GM21390 (cell line): ENCODE measurements around the gene ANKLE2.

Source experiments
- ATAC-seq: cut with Tn5 transposase; IDR thresholded peaks from one replicate; pipeline ENCODE4 v1.9.1; 2021; ENCODE audit not compliant: unreplicated experiment

ANKLE2 gene

DNA sequence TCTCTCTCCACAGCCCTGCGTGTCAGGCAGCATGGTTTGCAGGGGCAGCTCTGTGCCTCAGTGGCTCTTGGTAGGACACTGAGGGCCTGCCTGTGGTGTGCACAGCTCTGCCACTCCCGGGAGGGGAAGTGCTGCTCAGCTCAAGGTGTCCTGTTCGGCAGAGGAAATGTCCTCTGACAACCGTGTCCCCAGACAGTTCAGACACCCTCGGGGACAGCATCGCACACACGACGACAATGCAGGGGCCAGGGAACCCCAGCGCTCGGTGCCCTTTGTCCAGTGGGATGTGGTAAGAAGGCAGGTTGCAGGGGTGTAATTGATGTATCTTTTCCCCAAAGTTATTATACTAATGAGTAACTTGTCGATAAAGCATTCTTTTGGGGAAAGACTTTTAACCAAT is 14.2 kb downstream of the ANKLE2 start:
- ATAC-seq: no peak

DNA sequence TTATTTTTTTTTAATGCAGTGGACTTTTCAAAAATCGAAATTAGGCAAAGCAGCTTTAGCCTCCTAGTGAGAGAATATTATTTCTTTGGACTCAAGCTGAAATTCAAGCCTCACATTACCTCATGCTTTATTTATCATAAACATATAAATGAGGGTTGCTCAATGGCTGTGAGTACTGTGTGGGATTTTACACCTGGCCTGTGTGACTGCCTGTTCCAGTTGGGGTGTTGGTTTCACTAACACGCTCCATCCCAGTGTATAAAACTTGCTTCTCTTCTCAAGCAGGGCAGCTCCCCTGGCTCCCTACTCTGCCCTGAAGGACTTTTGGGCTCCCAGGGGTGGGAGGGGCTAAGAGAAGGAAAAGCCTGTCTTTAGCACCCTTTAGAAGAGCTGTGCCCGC is 15.0 kb downstream of the ANKLE2 start:
- no peak for ATAC-seq

DNA sequence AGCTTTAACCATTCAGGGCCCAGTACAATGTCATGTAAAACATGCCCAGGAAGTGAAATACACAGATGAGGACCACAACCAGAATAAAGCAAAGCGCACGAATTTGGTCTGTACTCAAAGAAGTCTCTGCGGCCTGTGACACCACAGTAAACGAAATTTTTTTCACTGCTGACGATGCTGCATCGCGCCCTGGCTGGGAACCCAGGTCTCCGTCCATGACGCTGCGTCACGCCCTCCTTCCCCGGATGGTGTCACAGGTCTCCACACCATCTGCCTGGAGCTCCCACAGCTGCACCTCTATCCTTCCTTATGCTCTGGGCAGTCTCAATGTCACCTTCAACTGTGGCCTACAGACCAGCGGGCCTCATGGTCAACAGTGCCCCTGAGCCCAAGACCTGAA is 17.8 kb downstream of the ANKLE2 start:
- no peak for ATAC-seq

DNA sequence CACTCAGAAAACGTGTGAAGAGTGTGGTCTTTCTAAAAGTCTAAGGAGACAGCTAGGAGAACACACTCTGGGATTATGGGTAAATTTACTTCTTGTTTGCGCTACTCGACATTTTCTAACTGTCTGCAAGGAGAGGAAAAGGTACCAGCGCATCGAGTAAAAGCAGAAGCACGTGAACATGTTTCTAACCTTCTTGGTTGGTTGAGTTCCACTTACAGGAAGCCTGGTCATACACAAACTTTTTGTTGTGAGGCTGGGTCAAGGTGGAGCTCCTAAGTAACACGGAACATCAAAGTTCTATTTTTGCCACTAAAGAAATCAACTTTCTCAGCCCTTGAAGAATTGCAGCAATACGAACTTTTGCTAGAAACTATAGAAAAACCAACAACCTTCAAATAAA is 20.0 kb downstream of the ANKLE2 start:
- no peak for ATAC-seq

DNA sequence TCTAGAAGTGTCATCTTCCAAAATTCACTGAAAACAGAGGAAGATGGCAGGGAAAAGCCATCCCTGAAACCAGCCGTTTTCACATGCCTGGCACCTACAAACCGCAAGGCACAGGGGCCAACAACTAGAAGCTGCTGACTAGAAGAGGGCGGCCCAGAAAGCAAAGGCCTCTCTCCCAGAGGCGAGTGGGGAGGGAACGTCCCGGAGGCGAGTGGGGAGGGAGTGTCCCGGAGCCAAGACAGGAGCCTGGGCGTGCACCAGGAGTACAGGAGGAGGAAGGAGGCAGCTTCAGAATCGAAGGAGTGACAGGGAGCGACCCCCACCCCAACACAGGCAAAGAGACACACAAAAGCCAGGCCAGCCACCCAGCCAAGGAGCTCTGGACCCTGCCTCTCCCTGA is 21.0 kb downstream of the ANKLE2 start:
- ATAC-seq: no peak

DNA sequence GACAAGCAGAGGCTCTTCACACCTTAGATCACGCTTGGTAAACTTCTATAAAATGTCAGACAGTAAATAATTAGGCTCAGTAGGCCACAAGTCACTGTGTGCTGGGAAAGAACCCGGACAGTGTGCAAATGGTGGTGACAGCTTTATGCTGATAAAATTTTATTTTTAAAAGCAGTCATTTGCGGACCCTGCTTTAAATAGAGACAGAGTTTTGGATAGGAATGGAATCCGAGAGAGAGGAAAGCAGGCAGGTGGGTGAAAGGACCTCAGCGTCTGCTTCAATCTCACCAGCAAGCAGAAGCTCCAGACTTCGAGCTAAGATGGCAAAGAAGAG is 21.4 kb downstream of the ANKLE2 start:
- no peak for ATAC-seq

DNA sequence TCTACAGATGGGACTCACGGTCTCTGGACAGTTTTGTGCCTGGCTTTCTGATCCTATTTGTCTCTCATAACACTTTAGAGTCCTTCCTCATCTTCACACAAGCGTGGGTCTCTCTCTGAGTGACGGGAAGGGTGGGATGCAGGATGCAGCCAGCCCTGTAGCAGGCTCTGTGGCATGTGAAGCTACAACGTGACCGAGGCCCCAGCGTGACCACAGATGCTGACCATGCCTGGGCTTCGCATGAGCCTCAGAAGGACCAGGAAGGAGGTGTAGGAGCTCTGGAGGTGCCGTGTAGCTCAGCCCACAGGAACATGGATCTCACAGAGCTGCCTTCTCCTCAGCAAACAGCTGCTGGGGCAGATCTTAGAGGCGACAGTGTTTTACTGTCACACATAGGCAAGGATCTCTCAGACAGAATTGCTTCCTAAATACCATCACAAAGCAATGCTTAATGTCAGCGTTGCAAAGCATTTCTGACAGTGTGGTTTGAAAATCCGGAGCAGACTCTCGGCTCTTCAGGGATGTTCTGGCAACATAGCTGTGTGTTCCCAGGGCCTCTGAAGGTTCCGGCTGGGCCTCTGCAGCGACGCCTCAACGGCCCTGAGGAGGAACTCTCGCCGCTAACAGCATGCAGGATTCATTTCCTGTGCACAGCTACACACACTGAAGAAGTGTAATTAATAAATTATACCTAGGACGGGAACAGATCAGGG is 21.9 kb downstream of the ANKLE2 start:
- no peak for ATAC-seq

DNA sequence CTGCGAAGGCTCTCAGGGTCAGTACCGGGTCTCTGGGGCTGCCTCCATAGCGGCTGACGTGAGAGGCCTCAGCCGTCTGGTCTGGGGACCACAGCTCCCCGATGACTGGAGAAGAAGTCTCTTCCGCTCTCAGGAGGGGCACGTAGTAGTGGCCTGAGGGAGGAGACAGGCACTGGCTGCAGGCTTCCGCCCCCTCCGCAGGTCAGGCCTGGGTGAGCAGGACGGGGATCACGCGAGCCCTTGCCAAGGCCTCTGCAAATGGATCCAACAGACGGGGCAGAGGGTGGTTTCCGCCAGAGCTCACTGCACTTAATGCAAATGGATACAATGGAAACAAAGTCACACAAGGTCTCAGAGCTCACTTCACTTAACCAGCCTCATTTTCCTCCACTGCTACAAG is 24.7 kb downstream of the ANKLE2 start:
- ATAC-seq: no peak

DNA sequence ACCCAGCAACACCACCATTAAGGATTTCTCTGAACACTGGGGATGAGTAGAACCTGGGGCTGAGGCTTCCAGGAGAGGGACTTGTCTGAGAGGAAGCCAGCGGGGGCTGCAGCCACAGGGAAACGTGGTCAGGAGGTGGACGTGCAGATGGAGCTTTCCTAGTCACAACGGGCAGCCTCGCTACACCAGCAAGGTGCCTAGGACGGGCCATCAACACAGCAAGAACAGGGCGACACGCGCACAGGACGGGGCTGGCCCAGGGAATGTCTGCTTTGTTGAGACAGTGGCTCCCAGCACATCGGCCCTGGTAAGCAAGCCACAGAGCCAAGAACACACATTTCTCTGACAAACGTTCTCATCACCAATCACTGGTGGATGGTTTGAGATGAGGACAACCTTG is 25.3 kb downstream of the ANKLE2 start:
- ATAC-seq: no peak

DNA sequence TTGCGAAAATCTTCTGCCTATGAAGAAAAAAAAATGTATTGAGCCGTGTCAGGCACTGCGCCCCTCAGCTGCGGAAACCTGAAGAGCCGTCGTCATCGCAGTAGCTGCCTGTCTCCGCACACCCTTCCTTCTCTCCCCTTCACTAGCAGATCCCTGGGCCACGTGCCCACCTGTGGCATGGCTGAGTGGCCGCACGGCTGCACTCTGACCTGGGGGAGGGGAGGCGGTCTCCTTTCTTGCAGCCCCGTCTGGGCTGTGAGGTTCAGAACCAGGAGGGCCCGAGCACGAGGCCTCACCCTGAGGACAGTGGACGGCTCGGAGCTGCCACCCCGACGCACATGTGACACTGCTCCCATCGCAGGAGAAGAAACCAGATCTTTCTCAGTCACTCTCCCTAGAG is 26.1 kb downstream of the ANKLE2 start:
- ATAC-seq: no peak

DNA sequence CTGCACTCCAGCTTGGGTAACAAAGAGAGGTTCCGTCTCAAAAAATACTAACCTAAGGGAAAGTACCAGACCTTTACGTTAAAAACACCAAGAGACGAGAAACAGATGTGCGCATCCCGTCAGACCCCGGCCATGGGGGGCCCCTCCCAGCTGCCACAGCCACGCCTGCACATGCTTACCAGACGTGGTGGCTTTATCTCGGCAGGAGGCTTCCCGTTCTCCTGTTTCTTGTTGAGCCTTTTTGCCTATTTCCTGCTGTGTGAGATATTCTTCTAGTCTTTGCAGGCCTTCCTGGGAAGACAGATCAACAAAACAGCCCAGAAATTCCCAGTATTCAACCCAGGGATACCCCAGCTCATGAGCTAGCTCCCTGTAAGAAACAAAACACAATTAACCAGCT is 27.4 kb downstream of the ANKLE2 start:
- no peak for ATAC-seq

DNA sequence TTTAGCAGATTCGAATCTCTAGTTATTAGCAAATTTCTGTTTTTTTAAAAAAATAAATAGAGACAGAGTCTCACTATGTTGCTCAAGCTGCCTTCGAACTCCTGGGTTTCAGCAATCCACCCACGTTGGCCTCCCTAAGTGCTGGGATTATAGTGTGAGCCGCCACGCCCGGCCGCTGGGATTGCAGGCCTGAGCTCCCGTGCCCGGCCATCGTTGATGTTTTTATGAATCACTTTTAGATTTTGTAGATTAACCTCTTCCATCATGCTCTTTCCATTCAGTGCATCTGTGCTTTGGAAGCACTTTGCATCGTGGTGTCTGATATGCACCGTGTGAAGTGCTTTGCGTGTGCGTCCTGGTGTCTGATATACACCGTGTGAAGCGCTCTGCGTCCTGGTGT is 30.1 kb downstream of the ANKLE2 start:
- ATAC-seq: no peak

DNA sequence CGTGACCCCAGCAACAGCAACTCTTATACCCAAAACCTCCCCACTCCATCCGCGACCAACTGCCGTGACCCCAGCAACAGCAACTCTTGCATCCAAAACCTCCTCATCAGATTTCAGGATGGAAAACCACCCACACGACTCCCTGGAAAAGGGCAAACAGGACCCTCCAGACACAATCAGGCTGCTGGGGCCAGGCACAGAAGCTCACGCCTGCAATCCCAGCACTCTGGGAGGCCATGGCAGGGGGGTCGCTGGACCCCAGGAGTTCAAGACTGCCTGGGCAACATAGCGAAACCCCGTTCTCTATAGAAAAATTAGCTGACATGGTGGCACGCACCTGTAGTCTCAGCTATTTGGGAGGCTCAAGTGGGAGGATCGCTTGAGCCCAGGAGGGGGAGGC is 31.3 kb downstream of the ANKLE2 start:
- no peak for ATAC-seq

DNA sequence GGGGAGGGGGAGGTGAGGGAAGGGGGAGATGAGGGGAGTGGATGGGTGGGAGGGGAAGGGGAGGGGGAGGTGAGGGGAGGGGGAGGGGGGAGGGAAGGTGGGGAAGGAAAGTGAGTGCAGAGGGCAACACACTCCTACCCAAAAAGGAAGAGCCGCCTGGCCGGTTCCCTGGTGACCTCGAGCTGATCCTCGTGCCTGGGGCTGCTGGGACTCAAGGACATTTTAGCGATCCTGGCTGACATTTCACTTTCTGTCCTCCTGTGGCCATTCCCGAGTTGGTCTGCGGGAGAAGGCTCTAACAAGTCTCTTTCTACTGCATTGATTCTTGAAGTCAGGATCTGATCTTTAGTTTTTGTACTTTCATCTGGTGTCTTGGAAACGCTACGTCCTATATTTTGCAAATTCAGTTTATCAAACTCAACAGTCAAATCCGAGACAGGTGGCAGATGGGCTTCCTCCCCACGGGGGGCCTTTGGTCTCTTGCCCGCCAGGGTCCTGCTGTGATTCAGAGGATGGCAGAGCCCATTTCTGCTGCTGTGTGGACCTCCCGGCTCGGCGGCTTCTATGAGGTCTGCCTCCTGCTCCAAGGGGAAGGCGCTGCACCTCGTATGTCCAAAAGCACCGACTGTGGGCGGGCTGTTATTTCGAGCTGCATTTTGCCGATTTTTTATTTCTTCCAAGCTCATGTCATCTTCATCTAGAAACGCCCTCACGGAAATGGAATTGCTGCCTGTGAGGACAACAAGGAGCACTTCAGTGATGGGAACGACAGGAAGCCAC is 31.9 kb downstream of the ANKLE2 start:
- ATAC-seq: no peak

DNA sequence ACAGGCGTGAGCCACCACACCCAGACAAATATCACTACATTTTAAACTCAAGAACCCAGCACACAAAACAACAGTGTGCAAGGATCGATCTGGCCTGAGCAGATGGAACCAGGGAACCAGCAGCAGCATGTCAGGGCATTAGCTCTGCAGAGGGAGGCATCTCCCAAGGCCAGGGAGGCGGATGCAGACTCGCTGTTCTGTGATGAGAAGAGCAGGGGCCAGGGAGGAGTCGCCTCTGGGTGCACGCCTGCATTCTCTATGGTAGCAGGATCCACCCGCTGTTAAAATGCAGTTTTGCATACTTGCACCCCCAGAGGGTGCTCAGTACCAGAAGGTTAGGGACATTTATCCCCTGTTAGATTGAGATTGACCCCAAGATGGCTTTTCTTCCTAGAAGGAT is 33.1 kb downstream of the ANKLE2 start:
- no peak for ATAC-seq

DNA sequence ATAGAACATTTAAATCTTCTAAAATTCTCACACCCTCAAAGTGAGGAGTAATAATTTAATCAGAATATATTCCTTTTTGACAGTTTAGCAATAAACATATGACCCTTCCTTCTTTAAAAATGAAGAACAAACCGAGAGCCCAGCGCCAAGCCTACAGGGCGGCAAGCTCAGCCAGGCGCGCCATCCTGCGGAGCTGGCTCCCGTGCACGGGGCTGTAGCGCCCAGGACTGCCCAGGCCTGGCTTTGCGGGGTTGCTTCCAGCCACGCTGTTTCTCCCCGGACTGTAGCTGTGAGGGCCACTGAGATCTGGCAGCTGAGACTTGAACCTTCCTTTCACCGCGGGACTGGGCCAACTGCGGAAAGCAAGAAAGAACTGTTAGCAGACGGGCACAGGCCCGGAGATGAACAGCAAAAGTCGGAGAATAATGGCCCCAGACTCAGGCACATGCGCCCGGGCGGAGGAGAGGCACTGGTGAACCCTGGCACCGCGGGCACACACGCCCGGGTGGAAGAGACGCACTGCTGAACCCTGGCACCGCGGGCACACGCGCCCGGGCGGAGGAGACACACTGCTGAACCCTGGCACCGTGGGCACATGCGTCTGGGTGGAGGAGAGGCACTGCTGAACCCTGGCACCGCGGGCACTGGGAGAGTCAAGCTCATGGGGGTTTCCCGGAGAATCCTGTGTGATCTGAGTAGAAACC is 34.4 kb downstream of the ANKLE2 start:
- no peak for ATAC-seq

DNA sequence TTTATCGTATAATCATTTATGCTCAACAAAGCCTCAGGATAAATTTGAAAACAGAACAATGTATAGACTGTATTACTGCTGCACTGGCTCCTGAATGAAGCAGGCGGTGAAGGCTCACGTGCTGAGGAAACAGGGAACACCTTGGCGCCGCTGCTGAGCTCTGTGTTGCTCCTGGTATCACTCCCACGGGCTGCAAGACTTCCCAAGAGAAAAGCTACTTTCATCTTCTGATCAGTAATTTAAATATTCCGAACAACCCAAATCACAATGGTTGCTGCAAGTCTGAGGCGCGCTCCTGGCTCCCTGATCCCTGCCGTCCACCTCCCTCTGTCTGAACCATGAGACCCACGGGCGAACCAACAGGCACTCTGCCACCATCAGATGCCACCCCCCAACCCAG is 35.2 kb downstream of the ANKLE2 start:
- no peak for ATAC-seq

DNA sequence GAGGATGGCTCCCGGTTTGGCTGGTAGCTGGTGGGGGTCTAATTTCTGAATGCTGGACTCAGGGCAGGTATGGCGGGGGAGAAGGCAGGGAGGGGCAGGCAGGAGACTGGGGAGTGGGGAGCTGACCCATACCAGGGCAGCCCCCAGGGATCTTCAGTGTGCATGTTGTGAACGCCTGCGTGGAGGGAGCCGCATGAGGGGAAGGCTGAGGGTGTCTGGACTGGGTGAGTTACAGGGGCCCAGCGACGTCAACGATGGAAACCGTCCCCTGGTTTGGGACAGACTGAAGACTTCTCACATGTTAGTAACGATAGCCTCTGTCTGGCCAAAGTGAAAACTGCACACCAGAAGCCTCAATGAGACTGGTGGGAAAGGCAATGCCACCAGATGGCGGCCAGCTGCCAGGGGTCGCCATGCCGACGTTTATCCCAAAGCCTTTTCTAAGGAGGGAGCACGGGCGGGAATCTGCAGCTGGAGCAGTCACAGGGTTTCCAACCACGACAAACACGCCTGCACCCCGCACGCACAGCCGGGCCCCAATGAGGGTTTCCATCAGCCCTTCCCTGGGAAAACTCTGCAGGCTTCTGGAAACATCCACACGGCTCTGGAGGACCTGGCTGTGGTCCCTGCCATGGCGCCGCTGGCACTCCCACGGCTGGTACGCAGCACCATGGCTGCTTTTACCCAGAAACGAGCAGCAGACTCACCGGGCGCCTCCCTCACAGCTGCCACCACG is 37.0 kb downstream of the ANKLE2 start:
- ATAC-seq: no peak

DNA sequence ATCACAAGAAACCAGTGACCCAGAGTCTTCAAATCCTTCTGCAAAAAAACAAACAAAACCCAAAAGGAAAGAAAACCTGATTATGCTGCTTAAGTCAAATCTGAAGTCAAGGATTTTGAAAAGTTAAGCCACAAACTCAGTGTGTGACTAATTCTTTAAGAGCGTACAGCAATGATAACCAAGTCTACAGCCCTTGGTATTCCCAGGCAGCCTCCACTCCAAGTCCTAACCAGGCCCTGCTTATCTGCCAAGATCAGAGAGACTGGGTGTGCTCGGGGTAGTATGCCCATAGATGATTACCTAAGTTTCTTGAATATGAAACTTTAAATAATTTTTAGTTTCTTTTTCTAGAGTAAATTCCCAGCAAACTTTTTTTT is 37.9 kb downstream of the ANKLE2 start:
- ATAC-seq: no peak

DNA sequence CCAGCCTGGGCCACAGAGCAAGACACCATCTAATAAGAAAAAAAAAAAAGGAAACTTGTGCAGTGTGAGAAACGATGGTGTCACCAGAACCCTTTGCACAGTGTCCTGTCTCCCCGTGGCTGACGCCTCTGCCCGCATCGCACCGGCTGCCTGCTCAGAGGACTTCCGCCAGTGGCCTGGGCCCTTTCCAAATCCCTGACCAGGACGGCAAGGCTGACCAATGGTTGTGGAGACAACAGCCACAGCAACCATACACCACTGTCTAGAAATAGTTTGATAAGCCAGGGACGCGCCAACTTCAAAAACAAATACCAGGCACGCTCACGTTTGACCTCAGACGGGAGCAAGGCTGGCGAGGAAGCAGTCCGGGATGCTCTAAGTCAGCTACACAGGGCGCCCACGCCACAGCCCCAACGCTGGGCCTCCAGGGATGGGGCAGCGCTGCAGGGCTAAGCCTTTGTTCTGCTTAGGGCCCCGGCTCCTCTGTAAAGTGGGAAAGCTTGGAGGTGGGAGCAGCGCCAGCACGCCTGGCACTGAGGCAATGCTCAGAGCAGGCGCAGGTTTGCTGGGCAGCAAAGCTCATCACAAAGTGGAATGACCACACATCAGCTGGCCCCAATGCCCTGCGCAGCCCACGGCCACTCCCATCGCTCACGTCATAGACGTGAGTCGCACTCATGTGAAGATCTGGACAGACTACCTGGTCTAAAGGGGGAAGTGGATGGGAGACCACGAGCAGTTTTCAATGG is 38.4 kb downstream of the ANKLE2 start:
- no peak for ATAC-seq
